Activated naive CD8-positive, alpha-beta T cell (primary cell): ENCODE data around the gene FCRL5.

ENCODE experiments used
- H3K27ac Mint-ChIP-seq: one replicate; pipeline ENCODE4 v1.8.0; 2021; ENCODE audit warnings: mixed read lengths
- H3K27me3 Mint-ChIP-seq: one replicate; pipeline ENCODE4 v1.8.0; 2021; ENCODE audit warnings: mixed read lengths
- H3K36me3 Mint-ChIP-seq: one replicate; pipeline ENCODE4 v1.8.0; 2021; ENCODE audit warnings: mixed read lengths
- H3K4me1 Mint-ChIP-seq: one replicate; pipeline ENCODE4 v1.8.0; 2021; ENCODE audit warnings: low read depth, mixed read lengths
- H3K4me3 Mint-ChIP-seq: one replicate; pipeline ENCODE4 v1.8.0; 2021; ENCODE audit warnings: mild to moderate bottlenecking, mixed read lengths
- H3K9me3 Mint-ChIP-seq: one replicate; pipeline ENCODE4 v1.8.0; 2021; ENCODE audit warnings: low read depth, mixed read lengths

The FCRL5 gene

GRCh38 chr1:157551694-157552693, at the start of gene FCRL5:
Gene FCRL5 (minus strand): TSS chr1:157552515. CDS start chr1:157552362, 153 bp downstream.
- no peaks in the 10 kb centered on the region for H3K36me3 Mint-ChIP-seq
- no peak within 1 kb of the TSS for H3K4me3 Mint-ChIP-seq
- H3K4me1 Mint-ChIP-seq: no peaks in the 10 kb centered on the region
- no peak within 1 kb of the TSS for H3K27ac Mint-ChIP-seq
- H3K9me3 Mint-ChIP-seq: no peaks in the 10 kb centered on the region
- peaks cover 7% of the 10 kb centered on the region for H3K27me3 Mint-ChIP-seq

- Mint-ChIP-seq H3K36me3 (no peaks in the 10 kb centered on the region), H3K4me3 (no peak overlapping the region), H3K27me3 (peaks cover 5% of the 10 kb centered on the region), H3K9me3 (no peaks in the 10 kb centered on the region), H3K4me1 (no peaks in the 10 kb centered on the region), H3K27ac (no peak overlapping the region)
Measured at GRCh38 chr1:157600236-157600635, 47.9 kb upstream of the FCRL5 start.

GRCh38 chr1:157597959-157598667, 45.8 kb upstream of the FCRL5 start, which contains the start of gene FCRL4:
Gene FCRL4 (minus strand): TSS chr1:157598085. CDS start chr1:157597944, 141 bp downstream.
- Mint-ChIP-seq H3K36me3 (no peaks in the 10 kb centered on the region), H3K4me3 (no peak within 1 kb of the TSS), H3K27me3 (peaks cover 5% of the 10 kb centered on the region), H3K4me1 (no peaks in the 10 kb centered on the region), H3K27ac (no peak within 1 kb of the TSS), H3K9me3 (no peaks in the 10 kb centered on the region)

- no peaks in the 10 kb centered on the region for H3K9me3 Mint-ChIP-seq
- H3K27me3 Mint-ChIP-seq: peaks cover 5% of the 10 kb centered on the region
- no peaks in the 10 kb centered on the region for H3K36me3 Mint-ChIP-seq
- no peak overlapping the region for H3K27ac Mint-ChIP-seq
- no peak overlapping the region for H3K4me3 Mint-ChIP-seq
- H3K4me1 Mint-ChIP-seq: no peaks in the 10 kb centered on the region
Measured at GRCh38 chr1:157596384-157596783, 44.1 kb upstream of the FCRL5 start.

- Mint-ChIP-seq H3K4me1 (no peaks in the 10 kb centered on the region), H3K27me3 (no peaks in the 10 kb centered on the region), H3K4me3 (no peak overlapping the region), H3K36me3 (no peaks in the 10 kb centered on the region), H3K27ac (no peak overlapping the region), H3K9me3 (no peaks in the 10 kb centered on the region)
Measured at GRCh38 chr1:157595356-157595755, 43.0 kb upstream of the FCRL5 start.

- no peak overlapping the region for H3K4me3 Mint-ChIP-seq
- no peak overlapping the region for H3K27ac Mint-ChIP-seq
- peaks cover 4% of the 10 kb centered on the region for H3K27me3 Mint-ChIP-seq
- no peaks in the 10 kb centered on the region for H3K4me1 Mint-ChIP-seq
- no peaks in the 10 kb centered on the region for H3K9me3 Mint-ChIP-seq
- no peaks in the 10 kb centered on the region for H3K36me3 Mint-ChIP-seq
Measured at GRCh38 chr1:157585984-157586383, 33.7 kb upstream of the FCRL5 start.

- Mint-ChIP-seq H3K36me3 (no peaks in the 10 kb centered on the region), H3K9me3 (no peaks in the 10 kb centered on the region), H3K27me3 (peaks cover 4% of the 10 kb centered on the region), H3K27ac (no peak overlapping the region), H3K4me3 (no peak overlapping the region), H3K4me1 (no peaks in the 10 kb centered on the region)
Measured at GRCh38 chr1:157584503-157584902, 32.2 kb upstream of the FCRL5 start.

GRCh38 chr1:157580828-157581210, 28.5 kb upstream of the FCRL5 start:
- no peaks in the 10 kb centered on the region for H3K4me1 Mint-ChIP-seq
- no peak overlapping the region for H3K4me3 Mint-ChIP-seq
- no peaks in the 10 kb centered on the region for H3K9me3 Mint-ChIP-seq
- no peak overlapping the region for H3K27ac Mint-ChIP-seq
- no peaks in the 10 kb centered on the region for H3K36me3 Mint-ChIP-seq
- peaks cover 2% of the 10 kb centered on the region for H3K27me3 Mint-ChIP-seq

GRCh38 chr1:157580179-157580827, 28.0 kb upstream of the FCRL5 start:
- Mint-ChIP-seq H3K9me3 (no peaks in the 10 kb centered on the region), H3K4me1 (no peaks in the 10 kb centered on the region), H3K36me3 (no peaks in the 10 kb centered on the region), H3K27me3 (peaks cover under 1% of the 10 kb centered on the region), H3K27ac (no peak overlapping the region), H3K4me3 (no peak overlapping the region)

- no peaks in the 10 kb centered on the region for H3K4me1 Mint-ChIP-seq
- H3K36me3 Mint-ChIP-seq: no peaks in the 10 kb centered on the region
Measured at GRCh38 chr1:157577420-157577819, 25.1 kb upstream of the FCRL5 start.

GRCh38 chr1:157575744-157576143, 23.4 kb upstream of the FCRL5 start:
- Mint-ChIP-seq H3K27me3 (peaks cover 2% of the 10 kb centered on the region), H3K27ac (no peak overlapping the region), H3K36me3 (no peaks in the 10 kb centered on the region), H3K4me3 (no peak overlapping the region), H3K9me3 (no peaks in the 10 kb centered on the region), H3K4me1 (no peaks in the 10 kb centered on the region)

More at GRCh38 chr1:157577420-157577819, 25.1 kb upstream of the FCRL5 start:
- H3K9me3 Mint-ChIP-seq: no peaks in the 10 kb centered on the region
- H3K27me3 Mint-ChIP-seq: peaks cover 2% of the 10 kb centered on the region
- no peak overlapping the region for H3K27ac Mint-ChIP-seq
- H3K4me3 Mint-ChIP-seq: no peak overlapping the region

- Mint-ChIP-seq H3K4me3 (no peak overlapping the region), H3K27me3 (peaks cover 2% of the 10 kb centered on the region), H3K27ac (no peak overlapping the region), H3K36me3 (no peaks in the 10 kb centered on the region), H3K4me1 (no peaks in the 10 kb centered on the region), H3K9me3 (no peaks in the 10 kb centered on the region)
Measured at GRCh38 chr1:157574836-157575235, 22.5 kb upstream of the FCRL5 start.

- Mint-ChIP-seq H3K4me3 (no peak overlapping the region), H3K4me1 (no peaks in the 10 kb centered on the region), H3K36me3 (no peaks in the 10 kb centered on the region), H3K27me3 (peaks cover 10% of the 10 kb centered on the region), H3K27ac (no peak overlapping the region), H3K9me3 (no peaks in the 10 kb centered on the region)
Measured at GRCh38 chr1:157566484-157567300, 14.4 kb upstream of the FCRL5 start.

GRCh38 chr1:157562515-157562914, 10.2 kb upstream of the FCRL5 start:
- Mint-ChIP-seq H3K9me3 (no peaks in the 10 kb centered on the region), H3K4me3 (no peak overlapping the region), H3K36me3 (no peaks in the 10 kb centered on the region), H3K27me3 (peaks cover 10% of the 10 kb centered on the region), H3K4me1 (no peaks in the 10 kb centered on the region), H3K27ac (no peak overlapping the region)
